GM12873 (cell line): ENCODE data around the gene ALK.

Source experiments
- CTCF ChIP-seq: IDR thresholded peaks from 2 replicates; pipeline ENCODE4 v1.5.1; 2012; ENCODE audit warnings: low read depth, mild to moderate bottlenecking, moderate library complexity, low read length, control low read depth; ENCODE audit not compliant: insufficient read depth; ENCODE audit errors: missing control alignments

The ALK gene

GRCh38 chr2:29492701-29493100 is 428.7 kb downstream of the ALK start:
- TF ChIP-seq CTCF = no peak

- no peak for TF ChIP-seq CTCF
Observed at GRCh38 chr2:29490045-29490444, 431.3 kb downstream of the ALK start.

GRCh38 chr2:29489568-29489967 is 431.8 kb downstream of the ALK start:
- TF ChIP-seq CTCF = no peak

GRCh38 chr2:29487967-29488555 is 433.3 kb downstream of the ALK start:
- TF ChIP-seq CTCF = no peak

- TF ChIP-seq CTCF = no peak
Observed at GRCh38 chr2:29485631-29486030, 435.8 kb downstream of the ALK start.

- TF ChIP-seq CTCF = no peak
Observed at GRCh38 chr2:29485117-29485516, 436.3 kb downstream of the ALK start.

GRCh38 chr2:29482867-29483266 is 438.5 kb downstream of the ALK start:
- no peak for TF ChIP-seq CTCF
